ENCODE data around the gene PAPPA. TPM values are rescaled to one million over a fixed set of nuclear protein-coding genes. Genes with fewer than 3 reads are reported as not detected.

PAPPA gene
- 0.33 and 0.38 TPM in 2 replicates for total RNA-seq

GRCh38 chr9:116153765-116154333 lies at the start of gene PAPPA:
TSS of gene PAPPA (plus strand) at chr9:116153791. CDS start at chr9:116154173, 382 bp downstream.

Data from vein endothelial cell (primary cell).